Stomach (tissue), 4 donors: Measurements from ENCODE around the gene C9orf72.

Experiments
- CTCF ChIP-seq, 7 experiments: fragments of 450-650 bp in 4 of 7; fragments of 200-600 bp in 3 of 7; sonication (generic) in 3 of 7; IDR thresholded peaks; one replicate each; pipeline ENCODE4 v1.5.1; 2016 to 2019; ENCODE audit warnings: antibody characterized with exemption in 7 of 7, control low read depth in 2 of 7, mild to moderate bottlenecking in 1 of 7
- POLR2A ChIP-seq, 4 donors: fragments of 450-650 bp; IDR thresholded peaks; one replicate each; pipeline ENCODE4 v1.6.1; 2016; ENCODE audit warnings: antibody characterized with exemption in 4 of 4, control low read depth in 2 of 4, mild to moderate bottlenecking in 1 of 4, moderate library complexity in 1 of 4
- POLR2AphosphoS5 ChIP-seq, 3 donors: sonication (generic); formaldehyde crosslinking; IDR thresholded peaks; one replicate each; pipeline ENCODE4 v1.6.1; 2016; ENCODE audit warnings: antibody characterized with exemption in 3 of 3

- TF ChIP-seq CTCF (IDR thresholded peaks at IDR 0.05) (no peak), POLR2AphosphoS5 (IDR thresholded peaks at IDR 0.05) (no peak), POLR2A (IDR thresholded peaks at IDR 0.05) (no peak)
These were observed 27.0 kb upstream of the C9orf72 start for GRCh38 chr9:27600256-27600655.
